KOPT-K1 (cell line): ENCODE measurements around the gene C2CD4C.
"Not testable (repeated sequence)": the region's sequence is repeated elsewhere in the genome, so short reads cannot be mapped to it uniquely, and the experiment has no call there.

ENCODE experiments used
- H3K27ac ChIP-seq: fragments of 200-600 bp; sonication (generic); 2 replicates; pipeline ENCODE4 v1.5.1; 2016; ENCODE audit warnings: antibody characterized with exemption, mild to moderate bottlenecking, low read depth, low read length; ENCODE audit not compliant: poor library complexity, severe bottlenecking
- H3K36me3 ChIP-seq: fragments of 200-600 bp; sonication (generic); 2 replicates; pipeline ENCODE4 v1.5.1; 2017; ENCODE audit warnings: antibody characterized with exemption, mild to moderate bottlenecking, low read length, moderate library complexity; ENCODE audit not compliant: insufficient read depth
- H3K9me3 ChIP-seq: fragments of 200-600 bp; sonication (generic); 2 replicates; pipeline ENCODE4 v1.5.1; 2017; ENCODE audit warnings: antibody characterized with exemption, low read length, mild to moderate bottlenecking; ENCODE audit not compliant: insufficient read depth, poor library complexity, severe bottlenecking

Gene C2CD4C

GRCh38 chr19:408902-409515 is at the start of gene C2CD4C:
Gene C2CD4C, minus strand, starts transcription at chr19:409147. Its CDS starts 786 bp downstream, at chr19:408361.
- H3K27ac ChIP-seq, result no peak within 1 kb of the TSS
- no peaks in the 10 kb centered on the region for H3K36me3 ChIP-seq
- no peaks in the 10 kb centered on the region for H3K9me3 ChIP-seq

DNA sequence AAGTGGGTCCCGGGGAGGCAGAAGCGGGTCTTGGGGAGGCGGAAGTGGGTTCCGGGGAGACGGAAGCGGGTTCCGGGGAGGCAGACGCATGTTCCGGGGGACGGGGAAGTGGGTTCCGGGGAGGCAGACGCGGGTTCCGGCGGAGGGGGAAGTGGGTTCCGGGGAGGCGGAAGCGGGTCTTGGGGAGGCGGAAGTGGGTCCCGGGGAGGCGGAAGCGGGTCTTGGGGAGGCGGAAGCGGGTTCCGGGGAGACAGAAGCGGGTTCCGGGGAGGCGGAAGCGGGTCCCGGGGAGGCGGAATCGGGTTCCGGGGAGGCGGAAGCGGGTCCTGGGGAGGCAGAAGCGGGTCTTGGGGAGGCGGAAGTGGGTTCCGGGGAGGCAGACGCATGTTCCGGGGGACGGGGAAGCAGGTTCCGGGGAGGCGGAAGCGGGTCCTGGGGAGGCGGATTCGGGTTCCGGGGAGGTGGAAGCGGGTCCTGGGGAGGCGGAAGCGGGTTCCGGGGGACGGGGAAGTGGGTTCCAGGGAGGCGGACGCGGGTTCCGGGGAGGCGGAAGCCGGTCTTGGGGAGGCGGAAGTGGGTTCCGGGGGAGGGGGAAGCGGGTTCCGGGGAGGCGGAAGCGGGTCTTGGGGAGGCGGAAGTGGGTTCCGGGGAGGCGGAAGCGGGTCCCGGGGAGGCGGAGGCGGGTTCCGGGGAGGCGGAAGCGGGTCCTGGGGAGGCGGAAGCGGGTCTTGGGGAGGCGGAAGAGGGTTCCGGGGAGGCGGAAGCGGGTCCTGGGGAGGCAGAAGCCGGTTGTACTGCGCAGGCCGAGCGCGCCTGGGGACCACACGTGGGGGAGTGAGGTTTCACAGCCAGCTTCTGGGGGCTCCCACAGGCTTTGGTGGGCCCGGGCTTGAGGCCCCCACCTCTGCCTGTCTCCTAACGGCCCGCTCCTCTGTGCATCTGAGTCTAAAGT is 49.4 kb upstream of the C2CD4C start:
- Histone ChIP-seq H3K27ac (no peak overlapping the region), H3K36me3 (no peaks in the 10 kb centered on the region), H3K9me3 (peaks cover 48% of the 10 kb centered on the region)

DNA sequence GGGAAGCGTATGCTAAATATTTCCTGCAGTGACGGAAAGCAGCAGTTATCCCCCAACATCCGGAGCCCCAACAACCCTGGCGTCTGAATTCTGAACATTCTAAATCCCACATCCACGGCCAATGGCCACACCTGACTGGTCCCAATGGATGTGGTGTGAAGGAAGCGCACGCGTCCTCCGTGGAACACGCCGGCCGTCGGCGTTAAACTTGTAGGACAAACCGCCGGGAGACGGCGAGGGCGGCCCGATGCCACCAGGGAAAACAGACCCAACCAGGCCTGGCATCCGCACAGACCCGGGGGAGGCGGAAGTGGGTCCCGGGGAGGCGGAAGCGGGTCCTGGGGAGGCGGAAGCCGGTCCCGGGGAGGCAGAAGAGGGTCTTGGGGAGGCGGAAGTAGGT is 48.7 kb upstream of the C2CD4C start:
- Histone ChIP-seq H3K27ac (no peak overlapping the region), H3K36me3 (no peaks in the 10 kb centered on the region), H3K9me3 (peaks cover 56% of the 10 kb centered on the region)

- Histone ChIP-seq H3K36me3 (no peaks in the 10 kb centered on the region), H3K9me3 (peaks cover 63% of the 10 kb centered on the region), H3K27ac (no peak overlapping the region)
These were observed 47.7 kb upstream of the C2CD4C start for GRCh38 chr19:456547-457110.

DNA sequence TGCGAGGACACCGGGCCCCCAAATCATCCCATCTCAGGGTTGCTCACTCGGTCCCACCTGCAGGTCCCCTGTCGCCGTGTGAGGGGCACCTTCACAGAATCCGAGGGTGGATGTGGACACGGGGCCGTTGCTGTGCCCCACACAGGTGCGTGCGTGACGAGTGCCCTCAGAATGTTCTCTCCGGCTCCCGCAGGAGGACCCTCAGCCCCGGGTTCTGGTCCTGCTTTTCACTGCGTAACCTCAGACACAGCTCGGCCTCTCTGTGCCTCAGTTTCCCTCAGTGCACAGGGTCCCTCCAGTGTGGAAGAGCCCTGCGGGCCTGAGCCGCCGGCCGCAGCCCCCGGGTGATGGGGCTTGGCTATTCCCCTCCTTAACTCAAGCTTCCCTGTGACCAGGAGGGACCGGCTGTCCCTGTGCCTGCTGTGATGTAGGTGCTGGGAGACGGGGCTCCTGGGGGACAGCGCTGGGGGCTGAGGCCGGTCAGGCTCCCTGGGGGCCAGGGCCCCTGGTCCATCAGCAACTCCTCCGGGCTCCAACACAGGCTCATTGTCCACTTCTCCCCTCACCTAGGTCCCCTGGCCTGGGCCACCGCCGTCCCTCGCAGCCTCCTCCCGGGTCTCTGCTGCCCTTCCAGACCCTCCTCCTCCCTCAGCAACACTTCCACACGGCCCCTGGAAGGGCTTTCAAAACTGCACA is 47.1 kb upstream of the C2CD4C start:
- H3K36me3 ChIP-seq, result no peaks in the 10 kb centered on the region
- H3K9me3 ChIP-seq, result peaks cover 69% of the 10 kb centered on the region
- no peak overlapping the region for H3K27ac ChIP-seq

GRCh38 chr19:455031-455705 is 46.2 kb upstream of the C2CD4C start:
- H3K9me3 ChIP-seq, result peaks cover 77% of the 10 kb centered on the region
- no peak overlapping the region for H3K27ac ChIP-seq

DNA sequence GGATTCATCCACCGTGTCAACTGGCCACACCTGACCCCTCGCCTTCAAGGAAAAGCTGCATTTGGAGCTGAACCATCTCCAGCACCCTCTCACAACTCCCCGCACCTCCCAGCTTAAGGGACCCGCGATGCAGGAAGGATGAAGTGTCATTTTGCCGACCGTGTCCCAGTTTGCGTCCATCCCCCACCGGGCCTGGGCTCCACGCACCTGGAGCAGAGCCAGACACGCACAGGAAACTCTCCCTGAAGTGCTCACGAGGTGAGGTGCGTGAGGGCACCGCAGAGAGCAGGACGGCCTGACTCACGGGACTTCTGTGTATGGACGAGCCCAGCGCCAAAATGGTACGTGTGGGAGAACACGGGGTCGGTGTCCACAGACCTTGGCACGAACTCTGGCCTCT is 44.7 kb upstream of the C2CD4C start:
- Histone ChIP-seq H3K9me3 (peaks cover 70% of the 10 kb centered on the region), H3K27ac (no peak overlapping the region), H3K36me3 (no peaks in the 10 kb centered on the region)

More at GRCh38 chr19:455031-455705, 46.2 kb upstream of the C2CD4C start:
- H3K36me3 ChIP-seq, result no peaks in the 10 kb centered on the region

DNA sequence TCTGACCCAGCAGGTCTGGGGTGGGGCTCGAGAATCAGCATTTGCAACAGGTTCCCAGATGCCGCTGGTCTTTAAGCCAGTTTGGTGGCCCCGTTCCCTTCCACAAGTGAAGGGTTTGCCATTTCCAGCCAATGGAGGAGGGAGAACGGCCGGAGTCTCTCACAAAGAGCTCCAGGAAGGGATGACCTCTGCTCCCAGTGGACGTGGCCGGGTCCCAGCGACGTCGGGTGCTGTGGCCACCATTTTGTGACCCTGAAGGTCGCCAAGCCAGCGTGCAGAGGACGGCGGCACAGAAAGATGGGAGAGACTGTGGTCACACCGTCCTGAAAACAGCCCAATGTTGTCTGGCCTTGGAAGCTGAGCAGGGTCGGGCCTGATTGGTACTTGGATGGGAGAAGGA is 43.9 kb upstream of the C2CD4C start:
- Histone ChIP-seq H3K36me3 (no peaks in the 10 kb centered on the region), H3K27ac (no peak overlapping the region), H3K9me3 (peaks cover 68% of the 10 kb centered on the region)

GRCh38 chr19:450912-451481 is 42.0 kb upstream of the C2CD4C start:
- peaks cover 55% of the 10 kb centered on the region for H3K9me3 ChIP-seq
- H3K27ac ChIP-seq, H3K36me3 ChIP-seq: not testable (repeated sequence)

DNA sequence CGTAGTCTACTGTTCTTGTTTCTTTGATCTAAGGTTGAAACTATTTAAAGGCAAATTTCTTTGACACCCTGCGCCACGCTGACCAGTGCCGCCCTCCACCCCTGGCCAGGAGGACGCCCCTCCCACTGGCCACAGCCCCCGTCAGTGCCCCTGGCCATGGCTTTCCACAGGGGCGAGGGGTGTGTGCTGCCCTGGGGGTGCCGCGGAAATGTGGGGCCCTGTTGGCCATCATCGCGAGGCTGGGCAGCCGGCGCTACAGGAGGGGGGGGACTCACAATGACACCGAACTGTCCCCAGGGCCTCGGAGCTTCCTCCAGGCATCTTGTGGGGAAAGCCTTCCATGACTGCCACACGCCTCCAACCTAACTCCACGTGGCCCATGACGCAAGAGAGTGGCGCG is 41.0 kb upstream of the C2CD4C start:
- H3K9me3 ChIP-seq, result peaks cover 44% of the 10 kb centered on the region
- H3K27ac ChIP-seq, result no peak overlapping the region
- no peaks in the 10 kb centered on the region for H3K36me3 ChIP-seq

DNA sequence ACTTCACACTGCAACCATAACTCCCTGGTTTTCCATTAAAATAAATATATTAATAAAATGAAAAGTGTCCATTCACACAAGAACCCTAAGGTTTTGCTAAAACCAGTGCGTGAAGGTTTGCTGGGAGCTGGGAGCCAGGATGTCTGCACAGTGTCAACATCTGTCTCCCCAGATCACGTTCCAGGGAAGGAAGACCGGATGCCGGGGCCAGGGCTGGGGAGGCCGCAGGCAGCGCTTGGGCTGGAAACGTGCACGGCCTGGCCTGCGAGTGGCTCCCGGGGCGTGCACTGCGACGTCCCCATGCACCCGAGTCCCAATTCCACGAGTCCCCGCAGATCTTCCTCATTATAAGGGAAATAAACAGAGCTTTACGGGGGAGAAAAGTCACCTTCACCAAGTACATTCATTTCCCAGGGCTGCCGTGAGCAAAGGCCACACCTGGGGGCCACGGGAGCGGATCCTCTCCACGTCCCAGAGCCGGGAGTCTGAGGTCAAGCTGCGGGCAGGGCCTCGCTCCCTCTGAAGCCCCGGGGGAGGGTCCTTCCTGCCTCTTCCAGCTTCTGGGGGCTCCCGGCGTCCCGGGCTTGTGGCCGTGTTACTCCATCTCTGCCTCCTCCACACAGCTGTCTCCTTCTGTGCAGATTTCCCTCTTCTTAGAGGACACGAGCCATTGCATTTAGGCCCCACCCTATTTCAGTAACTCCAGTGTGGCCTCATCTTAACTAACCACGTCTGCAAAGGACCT is 39.0 kb upstream of the C2CD4C start:
- H3K27ac ChIP-seq, result no peak overlapping the region
- H3K36me3 ChIP-seq, result no peaks in the 10 kb centered on the region
- peaks cover 28% of the 10 kb centered on the region for H3K9me3 ChIP-seq

- Histone ChIP-seq H3K36me3 (no peaks in the 10 kb centered on the region), H3K27ac (no peak overlapping the region), H3K9me3 (peaks cover 20% of the 10 kb centered on the region)
These were observed 38.1 kb upstream of the C2CD4C start for GRCh38 chr19:447064-447426.

DNA sequence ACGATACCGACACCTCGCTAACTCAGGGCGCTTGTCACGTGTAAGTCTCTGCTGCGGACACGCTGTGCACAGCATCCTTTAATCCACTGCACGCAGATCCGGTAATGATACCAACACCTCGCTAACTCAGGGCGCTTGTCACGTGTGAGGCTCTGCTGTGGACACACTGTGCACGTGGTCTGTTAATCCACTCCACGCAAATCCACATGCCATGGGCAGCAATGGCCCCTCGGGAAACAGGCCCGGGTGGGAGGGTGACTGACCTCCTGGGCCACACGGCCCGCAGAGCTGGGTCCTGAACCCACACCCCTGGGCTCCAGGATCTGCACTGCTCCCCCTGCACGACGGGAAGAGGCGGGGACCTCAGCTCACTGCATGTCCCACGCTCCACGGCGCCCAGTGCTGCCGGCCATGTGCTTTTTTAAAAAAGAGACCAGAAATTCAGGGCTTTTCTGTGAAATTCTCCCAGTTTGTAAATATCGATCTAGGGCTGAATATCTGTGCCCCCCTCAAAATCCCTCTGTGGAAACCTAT is 35.8 kb upstream of the C2CD4C start:
- H3K27ac ChIP-seq, result no peak overlapping the region
- no peaks in the 10 kb centered on the region for H3K36me3 ChIP-seq
- H3K9me3 ChIP-seq, result no peaks in the 10 kb centered on the region

DNA sequence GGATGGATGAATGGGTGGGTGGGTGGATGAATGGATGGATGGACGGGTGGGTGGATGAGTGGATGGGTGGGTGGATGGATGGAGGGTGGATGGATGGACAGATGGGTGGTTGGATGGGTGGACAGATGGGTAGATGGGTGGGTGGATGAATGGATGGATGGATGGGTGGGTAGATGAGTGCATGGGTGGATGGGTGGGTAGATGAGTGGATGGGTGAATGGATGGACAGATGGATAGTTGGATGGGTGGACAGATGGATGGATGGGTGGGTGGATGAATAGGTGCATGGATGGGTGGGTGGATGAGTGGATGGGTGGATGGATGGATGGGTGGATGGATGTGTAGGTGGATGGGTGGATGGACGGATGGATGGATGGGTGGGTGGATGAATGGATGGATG is 34.1 kb upstream of the C2CD4C start:
- Histone ChIP-seq H3K9me3 (no peaks in the 10 kb centered on the region), H3K27ac (no peak overlapping the region), H3K36me3 (no peaks in the 10 kb centered on the region)
